ENCODE measurements around the gene ADRM1.

The ADRM1 gene

GRCh38 chr20:62302341-62303061 lies at the start of gene ADRM1:
Gene ADRM1, plus strand, starts transcription at chr20:62302997. Its CDS starts 572 bp downstream, at chr20:62303569.
- DNase-seq: peak; percentile 60

GRCh38 chr20:62253398-62253797 lies 49.4 kb upstream of the ADRM1 start:
- no peak for DNase-seq

DNA sequence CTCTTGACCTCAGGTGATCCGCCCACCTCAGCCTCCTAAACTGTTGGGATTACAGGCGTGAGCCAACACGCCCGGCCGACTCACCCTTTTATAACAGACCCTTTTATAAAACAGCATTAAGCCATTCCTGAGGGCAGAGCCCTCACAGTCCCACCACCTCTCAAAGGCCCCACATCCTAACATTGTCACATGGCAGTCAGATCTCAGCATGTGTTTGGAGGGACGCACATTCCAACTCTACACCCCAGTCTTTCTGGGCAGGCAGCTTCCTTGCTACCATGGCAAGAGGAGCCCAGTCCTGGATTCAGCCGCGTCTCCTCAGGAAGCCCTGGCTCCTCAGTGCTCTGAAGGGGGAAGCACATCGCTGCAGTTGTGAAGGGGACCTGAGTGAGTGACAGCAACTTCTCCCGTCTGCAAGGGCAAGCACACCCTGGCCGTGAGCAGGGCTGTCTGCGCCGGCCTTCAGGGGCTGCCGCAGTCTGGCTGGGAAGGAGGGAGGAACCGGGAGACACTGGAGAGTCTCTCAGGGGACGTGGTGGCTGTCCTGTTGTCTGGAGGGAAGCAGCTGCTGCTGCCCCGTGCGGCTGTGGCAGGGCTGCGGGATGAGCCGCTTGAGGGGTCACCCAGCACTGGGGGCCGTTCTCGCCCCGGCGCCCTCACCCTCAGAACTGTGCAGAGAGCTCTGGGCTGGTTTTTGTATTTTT lies 48.6 kb upstream of the ADRM1 start:
- DNase-seq: no peak

DNA sequence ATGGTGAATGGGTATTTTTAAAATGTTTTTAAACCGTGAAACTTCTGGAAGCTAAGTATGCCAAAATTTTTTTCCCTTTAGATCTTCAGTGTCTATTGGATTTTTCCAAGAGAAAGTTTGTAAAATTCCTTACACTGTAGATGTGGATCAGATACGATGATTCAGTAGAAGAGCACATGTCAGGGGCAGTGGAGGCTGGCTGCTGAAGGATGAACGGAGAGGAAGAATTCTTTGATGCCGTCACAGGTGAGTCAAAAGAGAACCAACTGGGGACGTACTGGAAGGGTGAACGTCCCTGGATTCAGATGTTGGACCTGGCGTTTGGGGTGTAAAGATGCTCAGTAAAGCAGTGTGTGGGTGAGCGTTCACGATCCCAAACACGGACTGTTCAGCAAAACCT lies 46.8 kb upstream of the ADRM1 start:
- no peak for DNase-seq

GRCh38 chr20:62258499-62259293 lies 44.1 kb upstream of the ADRM1 start:
- no peak for DNase-seq

DNA sequence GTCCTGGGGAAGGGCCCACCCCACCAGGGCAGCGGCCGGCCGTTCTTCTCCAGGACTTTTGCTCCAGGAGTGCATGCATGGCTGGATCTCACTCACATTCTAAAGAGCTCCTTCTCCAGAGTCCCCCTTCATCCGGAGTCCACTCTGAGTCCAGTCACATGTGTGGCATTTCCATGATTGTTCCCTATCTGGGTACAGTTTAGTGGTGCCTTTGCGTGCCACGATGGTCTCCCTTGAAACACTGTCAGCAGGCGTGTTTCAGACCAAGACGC lies 43.6 kb upstream of the ADRM1 start:
- no peak for DNase-seq

GRCh38 chr20:62262064-62262463 lies 40.7 kb upstream of the ADRM1 start:
- DNase-seq: no peak

- no peak for DNase-seq
These were observed 39.4 kb upstream of the ADRM1 start for GRCh38 chr20:62263396-62263795.

GRCh38 chr20:62265365-62265764 lies 37.4 kb upstream of the ADRM1 start:
- DNase-seq: no peak

DNA sequence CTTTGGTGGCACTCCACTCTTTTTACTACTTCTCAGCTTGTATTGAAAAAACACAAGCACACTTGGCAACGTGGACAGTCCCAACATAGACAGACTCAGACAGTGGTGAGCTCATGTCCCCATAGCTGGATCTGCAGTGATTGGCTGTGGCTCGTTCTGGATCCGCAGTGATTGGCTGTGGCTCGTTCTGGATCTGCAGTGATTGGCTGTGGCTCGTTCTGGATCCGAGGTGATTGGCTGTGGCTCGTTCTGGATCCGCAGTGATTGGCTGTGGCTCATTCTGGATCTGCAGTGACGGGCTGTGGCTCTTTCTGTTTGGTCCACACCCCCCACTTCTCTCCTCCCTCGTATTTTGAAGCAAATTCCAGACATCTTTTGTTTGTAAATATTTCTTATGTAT lies 36.5 kb upstream of the ADRM1 start:
- DNase-seq: no peak

DNA sequence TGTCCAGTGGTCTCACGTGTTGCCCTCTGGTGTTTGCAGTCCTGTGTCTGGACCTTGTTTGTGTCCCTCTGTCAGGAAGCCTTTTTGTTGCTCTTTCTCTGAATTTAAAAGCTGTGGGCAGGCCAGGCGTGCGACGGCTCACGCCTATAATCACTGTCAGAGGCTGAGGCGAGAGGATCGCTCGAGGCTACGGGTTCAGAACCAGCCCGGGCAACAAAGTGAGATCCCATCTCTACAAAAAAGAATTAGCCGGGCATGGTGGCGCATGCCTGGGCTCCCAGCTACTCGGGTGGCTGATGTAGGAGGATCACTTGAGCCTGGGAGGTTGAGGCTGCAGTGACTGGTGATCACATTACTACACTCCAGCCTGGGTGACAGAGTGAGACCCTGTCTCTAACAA lies 35.9 kb upstream of the ADRM1 start:
- DNase-seq: no peak

- DNase-seq: no peak
These were observed 35.3 kb upstream of the ADRM1 start for GRCh38 chr20:62267543-62267942.

- DNase-seq: no peak
These were observed 34.4 kb upstream of the ADRM1 start for GRCh38 chr20:62268228-62268900.

DNA sequence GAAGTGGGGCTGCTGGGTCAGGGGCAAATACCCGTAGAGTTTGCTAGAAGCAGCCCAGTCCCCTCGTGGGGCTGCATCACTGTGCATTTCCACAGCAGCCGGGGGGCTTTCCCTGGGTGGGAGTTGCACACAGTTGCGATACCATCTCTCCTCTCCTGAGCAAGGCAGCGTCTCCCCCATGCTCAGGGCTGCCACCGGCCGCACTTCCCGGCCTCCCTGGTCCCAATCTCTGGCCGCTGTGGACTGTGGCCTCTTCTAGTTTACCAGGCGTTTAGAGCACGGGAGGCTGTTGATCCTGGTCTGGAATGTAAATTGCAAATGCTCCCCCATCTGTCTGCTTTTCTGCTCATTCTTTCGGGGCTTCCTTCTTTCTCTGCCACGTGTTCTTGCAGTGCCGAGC lies 33.4 kb upstream of the ADRM1 start:
- no peak for DNase-seq

- DNase-seq: no peak
These were observed 32.9 kb upstream of the ADRM1 start for GRCh38 chr20:62269871-62270270.

DNA sequence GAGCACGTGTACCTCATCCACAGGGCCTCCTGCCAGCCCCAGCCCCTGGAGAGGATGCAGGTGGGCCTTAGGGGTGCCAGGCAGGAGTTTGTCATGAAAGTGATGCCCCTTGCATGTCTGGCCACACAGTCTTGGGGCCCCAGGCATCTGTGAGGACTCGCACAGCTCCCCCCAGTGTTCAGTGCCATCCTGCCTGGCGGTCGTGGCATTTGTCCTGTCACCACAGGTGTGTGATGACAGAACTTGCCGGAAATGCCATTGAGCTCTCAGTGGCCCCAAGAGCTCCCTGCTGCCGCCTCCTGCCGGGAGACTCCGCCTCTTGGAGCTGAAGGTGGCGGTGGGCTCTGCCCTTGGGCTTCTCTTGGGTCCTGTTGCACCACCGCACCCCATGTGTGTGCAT lies 30.6 kb upstream of the ADRM1 start:
- no peak for DNase-seq

GRCh38 chr20:62273416-62273815 lies 29.4 kb upstream of the ADRM1 start:
- DNase-seq: no peak

DNA sequence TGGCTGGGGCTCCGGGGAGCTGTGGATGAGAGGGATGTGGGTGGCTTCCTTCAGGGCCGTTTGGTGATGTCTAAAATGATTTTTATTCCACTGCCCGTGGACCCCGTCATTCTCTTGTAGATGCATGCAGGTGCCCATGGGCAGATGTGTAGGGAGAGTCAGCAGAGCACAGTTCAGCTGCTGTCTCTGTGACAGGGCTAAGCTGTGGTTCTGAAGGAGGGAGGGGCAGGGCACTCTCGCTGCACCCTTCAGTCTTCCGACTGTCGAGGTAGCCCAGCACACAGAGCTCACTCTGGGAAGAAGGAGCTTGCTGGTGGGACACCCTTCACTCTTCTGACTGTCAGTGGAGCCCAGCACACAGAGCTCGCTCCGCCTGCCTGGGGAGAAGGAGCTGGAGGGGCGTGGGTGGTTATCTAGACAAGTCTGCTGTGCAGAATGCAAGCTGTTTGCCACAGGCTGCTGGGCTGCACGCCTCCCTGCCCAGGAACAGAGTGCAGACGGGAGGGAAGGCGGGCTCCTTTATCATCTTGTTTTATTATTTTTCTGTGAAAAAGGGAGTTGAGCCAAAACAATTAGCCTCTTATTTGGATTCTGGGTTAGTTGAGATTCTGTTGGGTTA lies 28.4 kb upstream of the ADRM1 start:
- no peak for DNase-seq

- DNase-seq: no peak
These were observed 27.6 kb upstream of the ADRM1 start for GRCh38 chr20:62275219-62275618.

GRCh38 chr20:62276439-62276838 lies 26.4 kb upstream of the ADRM1 start:
- DNase-seq: no peak

DNA sequence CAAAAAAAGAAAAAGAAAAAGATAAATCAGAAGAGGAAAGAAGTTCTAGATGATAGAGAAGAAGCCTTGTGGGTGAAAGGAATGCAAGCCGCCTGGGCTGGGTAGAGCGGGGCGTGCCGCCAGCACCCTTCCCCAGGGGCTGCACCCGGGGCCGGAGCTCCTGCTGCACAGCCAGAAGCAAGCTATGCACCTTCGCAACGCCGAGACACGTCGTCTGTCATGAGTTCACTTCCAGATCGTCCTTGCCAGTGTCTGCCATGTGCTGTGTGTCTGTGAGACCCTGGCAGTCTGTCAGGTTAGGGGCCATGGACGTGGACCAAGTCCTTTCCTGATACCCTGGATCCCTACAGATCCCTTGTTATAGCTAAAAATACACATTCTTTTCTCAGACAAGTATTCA lies 25.5 kb upstream of the ADRM1 start:
- no peak for DNase-seq

DNA sequence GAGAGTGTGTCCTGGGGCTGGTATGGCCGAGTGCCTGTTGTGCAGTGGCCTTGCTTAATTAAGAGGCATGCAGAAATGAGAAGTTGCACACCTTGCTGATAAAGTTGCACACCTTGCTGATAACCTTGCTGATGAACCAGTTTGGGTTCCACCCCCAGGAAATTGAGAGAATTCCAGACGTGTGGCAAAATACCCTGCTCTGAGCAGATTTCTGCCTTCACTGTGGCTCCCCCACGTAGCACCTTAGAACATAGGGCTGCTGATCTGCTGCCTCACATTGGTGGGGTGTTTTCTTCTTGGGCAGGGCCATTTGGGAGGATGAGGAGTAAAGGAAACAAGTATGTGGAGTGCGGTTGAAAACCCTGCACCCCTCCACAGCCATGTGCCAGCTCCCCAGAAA lies 22.5 kb upstream of the ADRM1 start:
- DNase-seq: no peak
